Kidney (tissue), 14 donors: ENCODE results near the gene IL10RA. TPM values are rescaled to one million over a fixed set of nuclear protein-coding genes. Genes with fewer than 3 reads are reported as not detected.

Experiments
- DNase-seq, 5 donors: peaks; one replicate each; pipeline ENCODE4 v3.0.0-alpha.2; 2013 to 2020
- FAIRE-seq: peaks from 2 replicates; lab custom pipeline; 2012; peaks lifted over from hg19 to GRCh38; lab: Jason Lieb, UNC
- H3K27ac ChIP-seq, 2 donors: one replicate each; pipeline ENCODE4 v1.7.0; 2013; ENCODE audit warnings: low read depth in 2 of 2, low read length in 2 of 2, inconsistent platforms in 1 of 2
- H3K27me3 ChIP-seq: one replicate; pipeline ENCODE4 v1.7.1; 2013; ENCODE audit warnings: low read length, inconsistent platforms; ENCODE audit not compliant: control insufficient read depth, insufficient read depth
- H3K36me3 ChIP-seq, 3 donors: one replicate each; pipeline versions ENCODE4 v1.7.0 to v1.7.1; 2013; ENCODE audit warnings: low read length in 3 of 3, control low read depth in 1 of 3, inconsistent platforms in 1 of 3; ENCODE audit not compliant: insufficient read depth in 3 of 3, control insufficient read depth in 2 of 3
- H3K4me1 ChIP-seq, 3 donors: one replicate each; pipeline versions ENCODE4 v1.7.0 to v1.7.1; 2013; ENCODE audit warnings: low read length in 3 of 3, inconsistent platforms in 1 of 3, low read depth in 1 of 3; ENCODE audit not compliant: control insufficient read depth in 2 of 3, insufficient read depth in 2 of 3
- H3K4me3 ChIP-seq, 3 donors: one replicate each; pipeline versions ENCODE4 v1.7.0 to v1.8.1; 2013; ENCODE audit warnings: low read length in 3 of 3, control low read depth in 1 of 3, inconsistent platforms in 1 of 3
- H3K9ac ChIP-seq, 3 donors: one replicate each; pipeline versions ENCODE4 v1.7.0 to v1.7.1; 2013; ENCODE audit warnings: low read length in 3 of 3, control low read depth in 1 of 3, inconsistent platforms in 1 of 3
- H3K9me3 ChIP-seq, 3 donors: one replicate each; pipeline versions ENCODE4 v1.7.0 to v1.7.1; 2013; ENCODE audit warnings: low read length in 3 of 3, control low read depth in 1 of 3, inconsistent platforms in 1 of 3; ENCODE audit not compliant: control insufficient read depth in 2 of 3, insufficient read depth in 1 of 3
- CTCF ChIP-seq: IDR thresholded peaks from 3 replicates; pipeline ENCODE4 v1.5.1; 2012; ENCODE audit warnings: mild to moderate bottlenecking, moderate library complexity, borderline replicate concordance; ENCODE audit not compliant: insufficient read depth; ENCODE audit errors: extremely low read depth
- intact Hi-C: fragments of 100-400 bp; cut with DNase I; formaldehyde crosslinking; loops from one replicate; pipeline ENCODE4 v1.11.1; 2022
- polyA plus RNA-seq: library from polyadenylated mRNA; stranded (reverse); fragments of 350-450 nt; fragmentation: Illumina TruSeq; extraction: RNeasy Lipid Tissue Mini Kit (QIAGEN cat#74804); gene quantifications from one replicate; pipeline ENCODE4 v1.2.3, GENCODE V29; 2014; ENCODE audit warnings: low read depth, low replicate concordance; ENCODE audit not compliant: insufficient read depth
- total RNA-seq: library from RNA; stranded (reverse); fragmentation: NEBNext Ultra II Directional; extraction: Animal tissue kit (Norgen Biotek cat#: 25700); gene quantifications from one replicate; pipeline ENCODE4 v1.2.1, GENCODE V29; 2021
- donor health status: control.
- donor health status: control.
- donor health status: control.
- donor health status: control.
- donor health status: control.
- donor health status: DM: yes; HTN: yes; CAD: no.
- donor health status: Normal renal cell carcinoma (clear cell type).

Gene IL10RA
- total and polyA plus RNA-seq, 2 donors from 2014 or later: 1.8 to 37.2 TPM

GRCh38 chr11:117953024-117953671 lies 33.0 kb upstream of the IL10RA start:
- no peaks in the 10 kb centered on the region for H3K27me3 ChIP-seq
- H3K4me3 ChIP-seq: no peak overlapping the region
- no peak for TF ChIP-seq CTCF
- H3K27ac ChIP-seq: no peak overlapping the region
- H3K9ac ChIP-seq: no peak overlapping the region
- intact Hi-C loops: no loop called here
- no peaks in the 10 kb centered on the region for H3K36me3 ChIP-seq
- no peak for DNase-seq
- H3K4me1 ChIP-seq: peaks cover 0 to 4% (median 0%) of the 10 kb centered on the region in 3 donors
- no peaks in the 10 kb centered on the region for H3K9me3 ChIP-seq
- no peak for FAIRE-seq

- H3K9me3 ChIP-seq: no peaks in the 10 kb centered on the region
- H3K36me3 ChIP-seq: no peaks in the 10 kb centered on the region
- no peak for TF ChIP-seq CTCF
- H3K9ac ChIP-seq: no peak overlapping the region
- no peaks in the 10 kb centered on the region for H3K27me3 ChIP-seq
- no peaks in the 10 kb centered on the region for H3K4me1 ChIP-seq
- DNase-seq (no peak), FAIRE-seq (no peak)
- intact Hi-C loops: no loop called here
- H3K27ac ChIP-seq: no peak overlapping the region
- no peak overlapping the region for H3K4me3 ChIP-seq
These were observed 27.2 kb upstream of the IL10RA start for GRCh38 chr11:117958949-117959348.

GRCh38 chr11:117959438-117960149 lies 26.6 kb upstream of the IL10RA start:
- no peak overlapping the region for H3K4me3 ChIP-seq
- no peak for TF ChIP-seq CTCF
- no peaks in the 10 kb centered on the region for H3K9me3 ChIP-seq
- no peaks in the 10 kb centered on the region for H3K36me3 ChIP-seq
- intact Hi-C loops: no loop called here
- FAIRE-seq (no peak), DNase-seq (no peak)
- H3K9ac ChIP-seq: no peak overlapping the region
- H3K27ac ChIP-seq: no peak overlapping the region
- no peaks in the 10 kb centered on the region for H3K27me3 ChIP-seq
- no peaks in the 10 kb centered on the region for H3K4me1 ChIP-seq
